DMS 273 treated with DMSO at 0.1 percent for 48 hours (cell line): ENCODE data around the gene ADGRG6.
"Not testable (repeated sequence)": the region's sequence is repeated elsewhere in the genome, so short reads cannot be mapped to it uniquely, and the experiment has no call there.

Source experiments
- DNase-seq: peaks from one replicate; lab custom pipeline; 2025; lab: John Stamatoyannopoulos, UW

ADGRG6 gene

DNA sequence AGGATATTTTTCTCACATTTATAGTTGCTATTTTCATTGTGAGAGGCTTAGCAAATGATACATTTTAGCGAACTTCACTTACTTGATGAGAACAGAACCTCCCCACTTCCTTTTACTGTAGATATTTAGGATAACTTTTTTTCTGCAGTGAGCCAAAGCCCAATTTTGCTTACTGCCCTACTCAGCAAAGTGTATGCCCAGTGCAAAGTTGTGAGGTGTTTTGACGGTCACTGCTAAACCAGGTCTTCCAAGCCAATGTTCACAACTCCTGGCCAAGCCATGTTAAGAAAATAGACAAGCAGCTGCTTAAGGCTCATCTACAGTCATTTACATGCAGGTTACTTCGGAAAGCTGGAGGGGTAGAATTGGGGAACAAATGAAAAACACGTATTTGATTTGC is 144.8 kb downstream of the ADGRG6 start:
- DNase-seq: no peak

DNA sequence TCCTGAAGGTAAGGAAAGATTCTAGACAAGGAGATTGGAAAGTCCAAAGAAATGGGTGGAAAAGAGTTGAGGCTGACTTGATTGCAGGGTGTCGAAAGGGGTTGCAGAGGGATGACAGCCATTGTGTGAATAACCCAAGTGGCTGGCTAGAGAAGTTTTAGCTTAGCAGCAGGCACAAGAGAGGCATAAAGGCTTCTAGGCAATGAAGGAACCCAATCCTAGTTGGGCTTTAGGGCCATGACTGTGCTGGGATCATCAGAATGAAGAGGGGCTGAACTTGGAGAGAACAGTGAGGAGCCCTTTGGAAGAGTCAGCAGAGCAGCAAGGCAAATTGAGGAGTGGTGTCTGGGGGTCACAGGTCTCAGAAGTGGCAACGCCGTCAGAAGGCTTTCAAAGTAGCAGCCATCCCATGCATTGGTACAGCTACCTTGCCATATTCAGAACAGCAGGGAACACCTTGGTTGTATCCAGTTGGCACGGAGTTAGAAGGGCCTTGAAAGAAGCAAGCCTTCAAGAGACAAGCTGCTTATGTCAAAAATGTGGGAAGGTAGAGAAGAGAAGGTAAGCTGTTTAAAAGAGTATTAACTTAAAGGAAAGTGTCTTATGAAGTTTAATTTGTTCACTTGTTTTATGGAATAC is 146.4 kb downstream of the ADGRG6 start:
- DNase-seq: no peak

DNA sequence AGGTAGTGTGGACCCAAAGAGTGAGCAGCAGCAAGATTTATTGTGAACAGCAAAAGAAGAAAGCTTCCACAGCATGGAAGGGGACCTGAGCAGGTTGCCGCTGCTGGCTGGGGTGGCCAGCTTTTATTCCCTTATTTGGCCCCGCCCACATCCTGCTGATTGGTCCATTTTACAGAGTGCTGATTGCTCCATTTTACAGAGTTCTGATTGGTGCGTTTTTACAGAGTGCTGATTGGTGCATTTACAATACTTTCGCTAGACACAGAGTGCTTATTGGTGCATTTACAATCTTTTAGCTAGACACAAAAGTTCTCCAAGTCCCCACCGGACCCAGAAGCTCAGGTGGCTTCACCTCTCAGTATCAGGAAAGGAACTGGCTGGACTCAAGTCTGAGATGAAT is 149.0 kb downstream of the ADGRG6 start:
- not testable (repeated sequence) for DNase-seq

DNA sequence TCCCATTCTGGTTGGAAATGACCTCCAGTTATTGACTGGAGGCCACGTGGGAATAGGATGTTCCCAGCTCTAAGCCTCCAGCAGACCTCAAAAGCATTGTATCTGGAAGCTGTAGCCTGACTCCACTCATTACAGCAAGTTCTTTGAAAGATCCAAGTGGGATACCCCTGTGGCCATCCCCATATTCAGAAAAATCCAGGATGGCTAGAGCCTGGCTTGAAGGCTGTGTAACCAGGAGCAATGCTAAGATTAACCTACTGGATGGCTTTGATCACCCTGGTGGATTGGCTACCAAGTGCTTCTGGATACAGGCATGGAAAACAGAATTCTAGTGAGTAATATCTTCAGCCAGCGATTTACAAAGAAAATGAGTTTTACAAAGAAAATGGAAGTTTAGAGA is 151.2 kb downstream of the ADGRG6 start:
- DNase-seq: no peak

DNA sequence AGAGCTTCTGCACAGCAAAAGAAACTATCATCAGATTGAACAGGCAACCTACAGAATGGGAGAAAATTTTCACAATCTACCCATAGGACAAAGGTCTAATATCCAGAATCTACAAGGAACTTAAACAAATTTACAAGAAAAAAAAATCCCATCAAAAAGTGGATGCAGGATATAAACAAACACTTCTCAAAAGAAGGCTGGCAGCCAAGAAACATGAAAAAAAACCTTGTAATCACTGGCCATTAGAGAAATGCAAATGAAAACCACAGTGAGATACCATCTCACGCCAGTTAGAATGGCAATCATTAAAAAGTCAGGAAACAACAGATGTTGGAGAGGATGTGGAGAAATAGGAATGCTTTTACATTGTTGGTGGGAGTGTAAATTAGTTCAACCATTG is 152.4 kb downstream of the ADGRG6 start:
- DNase-seq: not testable (repeated sequence)

DNA sequence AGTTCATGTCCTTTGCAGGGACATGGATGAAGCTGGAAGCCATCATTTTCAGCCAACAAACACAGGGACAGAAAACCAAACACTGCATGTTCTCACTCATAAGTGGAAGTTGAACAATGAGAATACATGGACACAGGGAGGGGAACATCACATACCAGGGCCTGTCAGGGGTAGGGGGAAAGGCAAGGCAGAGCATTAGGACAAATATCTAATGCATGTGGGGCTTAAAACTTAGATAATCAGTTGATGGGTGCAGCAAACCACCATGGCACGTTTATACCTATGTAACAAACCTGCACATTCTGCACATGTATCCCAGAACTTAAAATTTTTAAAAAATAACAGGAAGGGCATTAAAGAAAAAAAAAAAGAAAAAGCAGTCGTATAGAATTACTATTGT is 153.0 kb downstream of the ADGRG6 start:
- DNase-seq: not testable (repeated sequence)

DNA sequence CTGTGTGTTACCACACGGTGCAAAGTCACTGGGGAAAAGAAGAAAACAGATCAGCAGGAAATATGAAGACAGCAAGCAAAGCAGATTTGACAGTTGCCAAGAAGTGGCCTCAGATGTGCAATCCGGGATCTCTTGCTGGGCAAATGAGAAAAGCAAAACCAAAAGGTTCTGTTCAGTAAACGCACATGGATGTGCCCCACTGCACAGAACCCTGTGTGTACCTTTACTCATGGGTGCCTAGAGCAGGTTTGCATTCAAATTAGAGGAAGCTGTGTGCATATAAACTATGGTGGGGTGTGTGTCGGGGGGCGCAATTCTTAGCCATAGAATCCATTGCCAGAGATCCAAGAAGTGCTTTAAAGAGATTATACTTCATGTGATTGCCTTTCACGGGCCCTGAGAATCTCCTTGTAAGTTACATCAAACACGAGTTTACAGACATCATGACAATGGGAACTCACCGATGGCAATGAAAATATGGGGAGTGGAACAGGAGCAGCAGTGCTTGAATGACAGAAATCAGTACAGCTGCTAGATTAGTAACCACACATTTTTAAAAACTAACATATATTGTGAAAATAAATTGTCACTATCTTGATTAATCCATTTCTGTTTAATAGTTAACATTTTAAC is 154.3 kb downstream of the ADGRG6 start:
- DNase-seq: no peak

DNA sequence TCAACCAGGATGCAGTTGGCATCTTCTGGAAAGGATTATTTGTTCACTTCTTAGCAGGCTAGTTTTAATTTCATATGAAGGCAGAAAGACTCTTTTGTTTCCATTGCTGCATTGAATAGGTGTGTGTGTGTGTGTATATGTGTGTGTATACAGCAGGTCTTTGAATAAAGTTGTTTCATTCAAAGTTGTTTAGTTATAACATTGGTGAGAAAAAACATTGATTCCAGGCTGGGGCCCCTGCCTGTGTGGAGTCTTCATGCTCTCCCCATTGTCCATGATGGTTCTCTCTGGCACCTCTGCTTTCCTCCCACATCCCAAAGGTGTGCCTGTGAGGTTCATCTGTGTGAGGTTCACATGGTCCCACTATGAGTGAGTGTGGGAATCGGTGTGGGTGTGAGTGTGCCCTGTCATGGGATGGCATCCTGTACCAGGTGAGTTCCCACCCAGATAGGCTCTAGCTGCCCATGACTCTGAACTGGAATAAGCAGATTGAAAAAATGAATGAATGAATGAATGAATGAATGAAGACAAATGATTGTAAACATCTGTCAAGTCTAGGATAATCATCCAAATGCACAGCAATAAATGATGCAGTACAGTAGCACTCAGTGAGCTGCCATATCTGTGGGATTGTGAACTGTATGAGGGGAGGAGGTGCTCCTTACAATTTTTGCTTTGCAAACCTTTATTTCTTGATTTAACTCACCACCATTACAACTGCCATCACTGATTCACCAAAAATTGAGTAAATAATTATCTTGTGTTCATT is 156.0 kb downstream of the ADGRG6 start:
- DNase-seq: no peak

DNA sequence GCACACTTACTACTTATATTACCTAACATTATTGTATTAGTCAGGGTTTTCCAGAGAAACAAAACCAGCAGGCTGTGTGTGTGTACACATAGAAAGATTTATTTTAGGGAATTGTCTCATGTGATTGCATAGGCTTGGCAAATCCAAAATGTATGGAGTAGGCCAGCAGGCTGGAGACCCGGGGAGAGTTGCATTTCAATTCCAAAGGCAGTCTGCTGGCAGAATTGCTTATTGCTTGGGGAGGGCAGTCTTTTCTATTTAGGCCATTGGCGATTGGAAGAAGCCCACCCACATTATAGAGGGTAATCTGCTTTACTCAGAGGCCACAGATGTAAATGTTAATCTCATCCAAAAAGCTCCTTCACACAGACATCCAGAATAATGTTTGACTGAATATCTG is 157.0 kb downstream of the ADGRG6 start:
- no peak for DNase-seq

DNA sequence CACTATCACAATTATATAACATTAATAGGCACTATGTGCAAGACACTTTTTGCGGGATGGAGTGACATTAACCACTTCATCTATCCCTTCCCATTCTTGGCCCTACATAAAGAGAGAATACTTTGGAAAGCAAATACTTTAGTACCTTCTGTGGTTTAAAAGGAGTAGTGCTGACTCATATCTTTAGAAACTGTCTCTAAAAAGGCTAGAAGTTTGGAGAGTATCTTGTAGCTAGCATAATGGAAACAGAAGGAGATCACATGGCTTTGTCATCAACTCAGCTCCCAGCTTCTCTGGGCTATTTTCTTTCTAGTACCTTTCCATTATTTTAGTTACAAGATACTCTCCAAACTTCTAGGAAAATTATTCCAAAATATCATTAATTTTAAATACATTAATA is 157.5 kb downstream of the ADGRG6 start:
- DNase-seq: no peak

DNA sequence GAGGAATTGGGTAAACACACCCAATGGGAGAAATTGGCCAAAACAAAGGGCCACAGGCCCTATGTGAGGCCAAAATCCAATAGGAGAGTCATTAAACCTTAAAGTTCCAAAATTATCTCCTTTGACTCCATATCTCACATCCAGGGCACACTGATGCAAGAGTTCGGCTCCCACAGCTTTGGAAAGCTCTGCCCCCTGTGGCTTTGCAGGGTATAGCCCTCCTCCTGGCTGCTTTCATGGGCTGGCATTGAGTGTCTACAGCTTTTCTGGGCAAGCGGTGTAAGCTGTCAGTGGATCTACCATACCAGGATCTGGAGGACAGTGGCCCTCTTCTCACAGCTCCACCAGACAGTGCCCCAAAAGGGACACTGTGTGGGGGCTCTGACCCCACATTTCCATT is 160.5 kb downstream of the ADGRG6 start:
- DNase-seq: no peak

DNA sequence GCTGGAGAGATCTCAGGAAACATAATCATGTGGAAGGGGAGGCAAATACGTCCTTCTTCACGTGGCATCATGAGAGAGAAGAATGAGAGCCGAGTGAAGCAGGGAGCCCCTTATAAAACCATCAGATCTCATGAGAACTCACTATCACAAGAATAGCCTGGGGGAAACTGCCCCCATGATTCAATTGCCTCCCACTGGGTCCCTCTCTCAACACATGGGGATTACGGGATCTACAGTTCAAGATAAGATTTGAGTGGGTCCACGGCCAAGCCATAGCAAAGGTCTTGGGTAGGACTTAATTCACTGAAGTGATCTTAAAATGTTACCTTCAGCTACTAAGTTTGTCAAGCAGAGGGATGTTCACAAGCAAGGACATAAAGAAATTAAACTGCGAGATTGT is 162.2 kb downstream of the ADGRG6 start:
- DNase-seq: no peak

DNA sequence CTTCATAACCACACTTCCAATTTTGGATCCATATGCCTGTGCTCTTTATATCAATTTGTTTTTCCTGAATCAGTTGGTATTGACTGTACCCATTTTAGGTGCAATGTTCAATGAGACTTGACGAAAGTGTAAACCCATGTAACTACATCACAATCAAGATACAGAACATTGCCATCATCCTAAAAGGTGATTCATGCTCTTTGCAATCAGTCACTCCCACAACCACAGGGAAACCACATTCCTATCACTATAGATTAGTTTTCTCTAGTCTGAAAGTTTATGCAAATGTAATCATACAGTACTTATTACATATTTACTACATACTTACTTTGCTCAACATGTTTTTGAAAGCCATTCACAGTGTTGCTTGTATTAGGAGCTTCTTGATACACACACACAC is 167.4 kb downstream of the ADGRG6 start:
- DNase-seq: no peak

DNA sequence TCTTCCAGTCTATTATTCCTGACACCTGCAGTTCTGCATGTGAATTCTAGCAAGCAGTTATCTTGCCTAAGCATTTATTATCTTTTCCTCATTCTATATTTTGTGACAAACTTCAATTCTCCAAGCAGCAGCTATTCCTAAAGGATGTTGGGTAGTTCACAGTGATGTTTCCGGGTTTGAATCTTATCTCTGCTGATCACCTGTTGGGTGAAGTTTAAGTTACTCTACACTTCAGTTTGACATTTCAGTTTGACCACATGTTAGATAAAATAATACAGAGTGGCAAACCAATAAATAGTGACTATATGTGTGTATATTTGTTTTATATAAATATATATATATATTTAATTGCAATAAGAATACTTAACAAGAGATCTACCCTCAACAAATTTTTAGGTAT is 168.6 kb downstream of the ADGRG6 start:
- DNase-seq: no peak

DNA sequence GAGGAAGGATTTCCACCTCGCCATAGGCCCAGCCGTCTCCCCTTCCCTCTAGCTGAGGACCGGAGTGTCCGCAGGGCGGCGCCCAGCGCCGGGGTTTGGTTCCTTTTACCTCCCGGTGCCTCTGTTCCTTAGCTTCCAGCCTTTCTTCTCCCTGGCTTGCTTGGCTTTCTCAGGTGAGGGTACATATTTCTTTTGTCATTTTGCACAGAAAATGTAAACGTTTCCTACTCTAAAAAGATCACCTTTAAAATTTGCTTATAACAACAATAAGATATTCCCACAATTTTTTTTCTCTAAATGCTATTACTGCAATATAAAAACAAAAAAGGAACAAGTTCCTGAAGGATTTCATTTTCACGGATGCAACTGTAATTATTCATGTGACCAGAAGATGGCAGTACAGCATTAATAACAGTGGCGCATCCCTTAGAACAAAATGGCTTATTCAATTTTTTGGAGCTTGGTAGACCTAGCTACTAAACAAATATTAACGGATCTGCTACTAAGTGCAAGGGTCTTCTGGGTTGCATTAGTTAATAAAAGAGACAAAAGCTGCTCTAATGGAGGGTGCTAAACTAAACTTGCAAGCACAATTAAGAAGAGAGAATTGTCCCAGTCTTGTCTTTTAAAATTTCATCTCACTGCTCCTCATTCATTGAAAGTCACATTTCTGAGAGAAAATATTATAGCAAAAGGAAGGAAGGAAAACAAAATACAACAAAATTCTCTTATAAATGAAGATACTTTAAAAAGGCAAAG is 172.9 kb downstream of the ADGRG6 start:
- DNase-seq: peak; percentile 60

DNA sequence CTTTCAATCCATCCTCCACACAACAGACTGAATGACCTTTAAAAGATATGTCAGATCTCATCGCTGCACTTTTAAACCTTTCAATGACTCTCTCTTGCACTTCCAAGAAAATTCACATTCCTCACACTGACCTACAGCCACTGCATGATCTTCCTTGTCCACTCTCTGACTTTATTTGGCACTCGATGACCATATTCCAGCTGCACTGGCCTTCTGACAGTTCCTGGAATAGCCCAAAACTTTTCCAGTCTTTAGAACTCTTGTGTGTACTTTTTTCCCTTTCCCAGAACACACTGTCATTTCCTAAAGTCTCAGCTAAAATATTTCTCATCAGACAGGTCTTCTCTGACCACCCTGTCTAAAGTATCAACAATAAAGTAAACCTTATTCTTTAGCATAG is 174.6 kb downstream of the ADGRG6 start:
- no peak for DNase-seq

DNA sequence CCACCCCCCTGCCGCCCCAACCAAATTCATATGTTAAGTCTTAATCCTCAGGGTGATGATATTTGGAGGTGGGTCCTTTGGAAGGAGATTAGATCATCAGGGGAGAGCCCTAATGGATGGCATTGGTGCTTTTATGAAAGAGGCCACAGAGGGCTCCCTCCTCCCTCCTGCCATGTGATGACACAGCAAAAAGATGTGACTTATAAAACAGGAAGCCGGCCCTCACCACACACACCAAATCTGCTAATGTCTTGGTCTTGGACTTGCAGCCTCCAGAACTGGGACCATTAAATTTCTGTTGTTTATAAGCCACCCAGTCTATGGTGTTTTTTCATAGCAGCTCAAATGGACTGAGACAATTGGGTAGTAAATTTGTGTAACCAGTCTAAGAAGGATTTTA is 176.3 kb downstream of the ADGRG6 start:
- DNase-seq: no peak

DNA sequence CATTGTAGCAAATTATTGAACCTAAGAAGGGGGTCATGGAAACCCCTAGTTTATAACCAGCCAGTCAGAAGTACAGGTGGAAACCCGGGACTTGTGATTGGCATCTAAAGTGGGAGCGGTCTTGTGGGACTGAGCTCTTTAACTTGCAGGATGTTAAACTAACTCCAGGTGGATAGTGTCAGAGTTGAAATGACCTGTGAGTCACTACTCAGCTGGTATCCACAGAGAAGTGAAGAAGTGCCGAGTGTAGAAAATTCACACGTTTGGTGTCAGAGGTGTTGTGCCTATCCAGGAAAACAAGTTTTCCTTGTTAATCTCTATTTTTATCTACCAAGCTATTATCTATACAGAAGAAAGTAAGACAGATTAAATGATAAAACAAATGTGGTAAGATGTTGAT is 179.7 kb downstream of the ADGRG6 start:
- no peak for DNase-seq

DNA sequence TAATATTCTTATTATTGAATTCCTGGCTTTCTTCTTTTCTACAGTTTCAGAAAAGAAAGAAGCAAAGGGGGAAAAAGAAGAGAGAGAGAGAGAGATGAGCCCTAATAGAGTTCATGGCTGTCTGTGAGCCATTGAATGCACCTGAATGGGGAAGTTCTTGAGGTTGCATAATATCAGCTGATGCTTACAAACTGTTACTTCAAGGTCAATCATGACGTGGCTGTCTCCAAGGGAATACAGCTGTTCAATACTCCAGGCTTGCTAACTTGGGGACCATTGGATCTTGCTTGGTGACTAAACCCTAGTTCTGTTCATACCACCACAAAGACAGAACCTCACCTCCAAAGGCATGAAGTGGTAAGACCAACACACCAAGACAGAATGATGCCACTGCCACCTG is 180.4 kb downstream of the ADGRG6 start:
- DNase-seq: no peak

DNA sequence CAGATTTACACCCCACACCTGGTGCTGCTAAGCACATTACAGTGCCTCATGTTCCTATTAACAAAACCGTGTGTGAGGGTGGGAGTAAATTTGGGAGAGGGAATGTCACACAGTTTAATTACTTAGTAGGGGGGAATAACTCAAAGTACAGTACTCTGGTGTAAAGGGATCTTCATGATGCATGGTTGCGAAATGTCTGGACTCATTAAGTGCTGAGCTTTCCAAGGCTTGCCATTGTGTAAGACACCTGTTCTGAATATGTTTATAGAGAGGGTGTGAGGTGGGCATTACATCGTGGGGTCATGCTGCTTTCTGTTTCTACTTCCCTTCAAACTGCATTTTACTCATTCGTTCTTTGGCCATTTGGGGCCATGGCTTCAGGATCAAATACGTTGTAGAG is 181.2 kb downstream of the ADGRG6 start:
- no peak for DNase-seq

DNA sequence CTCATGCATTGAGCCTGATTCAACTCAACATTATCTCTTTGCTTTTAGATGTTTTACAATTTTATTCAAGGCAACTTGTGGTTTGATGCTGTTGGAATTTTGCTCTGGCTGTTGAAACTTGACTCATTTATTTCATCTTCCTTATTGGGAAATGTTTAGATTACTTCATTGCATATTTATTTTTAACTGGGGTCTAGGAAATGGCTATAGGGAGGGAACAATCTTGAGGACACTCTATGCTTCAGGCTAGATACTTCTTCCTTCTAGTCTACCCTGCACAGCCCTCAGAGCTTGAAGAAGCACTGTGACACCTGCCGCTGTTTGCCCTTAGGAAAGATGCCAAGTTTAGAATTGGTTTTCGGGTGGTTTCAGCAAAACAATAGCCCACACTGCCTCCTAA is 183.4 kb downstream of the ADGRG6 start:
- DNase-seq: no peak

DNA sequence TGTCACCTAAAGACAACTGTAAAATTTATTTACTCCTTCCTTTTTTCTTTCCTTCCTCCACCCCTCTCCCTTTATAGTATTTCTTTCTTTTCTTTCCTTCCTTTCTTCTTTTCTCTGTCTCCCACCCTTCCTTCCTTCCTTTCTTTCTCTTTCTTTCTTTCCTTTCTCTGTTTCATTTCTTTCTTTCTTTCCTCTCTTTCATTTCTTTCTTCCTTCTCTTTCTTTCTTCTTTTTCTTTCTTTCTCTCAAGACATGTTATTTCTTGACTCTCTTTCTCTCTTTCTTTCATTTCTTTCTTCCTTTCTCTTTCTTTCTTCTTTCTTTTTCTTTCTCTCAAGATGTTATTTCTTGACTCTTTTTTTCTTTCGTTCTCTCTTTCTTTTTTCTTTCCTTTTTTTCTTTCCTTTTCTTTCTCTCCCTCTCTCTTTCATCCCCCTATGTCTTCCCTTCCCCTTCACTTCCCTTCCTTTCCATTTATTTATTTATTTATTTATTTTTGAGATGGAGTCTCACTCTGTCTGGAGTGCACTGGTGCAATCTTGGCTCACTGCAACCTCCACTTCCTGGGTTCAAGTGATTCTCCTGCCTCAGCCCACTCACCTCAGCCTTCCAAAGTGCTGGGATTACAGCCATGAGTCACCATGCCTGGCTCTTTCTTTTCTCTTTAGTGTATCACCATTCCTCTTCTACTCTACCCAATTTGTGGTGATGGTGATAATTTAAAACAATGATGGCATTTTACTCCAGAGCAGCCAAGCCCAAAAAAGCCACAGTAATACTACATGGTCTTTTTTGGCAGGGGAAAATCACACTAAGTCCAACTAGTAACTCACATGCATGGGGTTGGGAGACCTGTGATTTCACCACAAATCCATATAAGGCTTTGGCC is 188.2 kb downstream of the ADGRG6 start:
- DNase-seq: no peak
